CD4-positive, alpha-beta T cell treated with Interleukin-10 for 1 hour (primary cell): ENCODE data around the gene C6orf136.

Source experiments
- DNase-seq: peaks from one replicate; pipeline ENCODE4 v3.0.0-alpha.2; 2020

The C6orf136 gene

DNA sequence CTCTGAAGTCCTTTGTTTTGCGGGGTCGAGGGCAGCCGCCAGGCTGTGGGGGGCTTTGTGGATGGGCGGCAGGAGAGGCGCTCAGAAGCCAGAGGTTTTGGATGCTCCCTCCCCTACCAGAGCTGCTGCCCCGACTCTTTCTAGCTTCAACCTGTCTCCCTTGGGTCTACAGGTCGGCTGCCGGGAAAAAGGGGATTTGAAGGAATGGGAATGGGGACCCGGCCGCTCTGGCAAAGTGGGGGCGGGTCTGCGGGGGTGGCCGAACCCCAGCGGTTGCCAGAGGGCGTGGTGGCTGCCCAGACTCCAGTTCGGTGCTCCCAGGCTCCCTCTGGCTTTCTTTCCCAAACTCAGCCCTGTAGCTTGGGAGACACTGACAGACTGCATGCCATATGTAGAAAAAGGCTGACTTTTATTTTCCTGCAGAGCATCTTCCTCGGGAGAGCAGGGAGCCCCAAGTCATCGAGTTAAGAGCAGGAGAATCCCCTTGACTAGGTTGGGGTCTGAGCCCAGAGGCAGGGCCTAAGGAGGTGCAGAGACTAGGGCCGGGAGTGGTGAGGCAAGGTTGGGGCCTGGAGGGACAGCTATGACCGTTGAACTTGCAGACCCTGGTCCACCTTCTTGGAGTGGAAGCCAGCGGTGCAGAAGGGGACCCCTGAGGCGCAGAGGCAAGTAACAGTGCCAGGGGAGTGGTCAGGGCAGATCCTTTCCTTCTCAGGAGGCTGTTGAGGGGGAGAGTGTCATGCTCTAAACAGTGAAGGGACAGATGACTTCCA, 40.9 kb downstream of the C6orf136 start:
- DNase-seq: no peak

DNA sequence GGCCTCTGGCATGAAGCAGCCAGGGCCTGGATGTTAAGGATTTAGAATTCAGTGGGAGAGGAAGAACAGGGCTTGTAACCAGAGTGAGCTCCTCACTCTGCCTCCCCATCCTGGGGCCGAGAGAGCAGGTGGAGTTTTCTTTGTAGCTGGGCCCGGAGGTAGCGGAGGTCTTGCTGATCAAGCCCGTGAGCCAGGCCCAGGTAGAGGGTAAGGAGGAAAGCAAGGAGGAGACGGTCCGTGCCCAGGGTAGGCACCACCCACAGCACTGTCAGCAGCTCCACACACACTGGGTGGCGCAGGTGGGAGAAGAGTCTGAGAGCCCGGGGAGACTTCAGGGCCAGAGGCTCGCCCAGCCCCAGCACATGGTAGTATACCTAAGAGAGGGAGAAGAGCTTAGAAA, 41.6 kb downstream of the C6orf136 start:
- no peak for DNase-seq

DNA sequence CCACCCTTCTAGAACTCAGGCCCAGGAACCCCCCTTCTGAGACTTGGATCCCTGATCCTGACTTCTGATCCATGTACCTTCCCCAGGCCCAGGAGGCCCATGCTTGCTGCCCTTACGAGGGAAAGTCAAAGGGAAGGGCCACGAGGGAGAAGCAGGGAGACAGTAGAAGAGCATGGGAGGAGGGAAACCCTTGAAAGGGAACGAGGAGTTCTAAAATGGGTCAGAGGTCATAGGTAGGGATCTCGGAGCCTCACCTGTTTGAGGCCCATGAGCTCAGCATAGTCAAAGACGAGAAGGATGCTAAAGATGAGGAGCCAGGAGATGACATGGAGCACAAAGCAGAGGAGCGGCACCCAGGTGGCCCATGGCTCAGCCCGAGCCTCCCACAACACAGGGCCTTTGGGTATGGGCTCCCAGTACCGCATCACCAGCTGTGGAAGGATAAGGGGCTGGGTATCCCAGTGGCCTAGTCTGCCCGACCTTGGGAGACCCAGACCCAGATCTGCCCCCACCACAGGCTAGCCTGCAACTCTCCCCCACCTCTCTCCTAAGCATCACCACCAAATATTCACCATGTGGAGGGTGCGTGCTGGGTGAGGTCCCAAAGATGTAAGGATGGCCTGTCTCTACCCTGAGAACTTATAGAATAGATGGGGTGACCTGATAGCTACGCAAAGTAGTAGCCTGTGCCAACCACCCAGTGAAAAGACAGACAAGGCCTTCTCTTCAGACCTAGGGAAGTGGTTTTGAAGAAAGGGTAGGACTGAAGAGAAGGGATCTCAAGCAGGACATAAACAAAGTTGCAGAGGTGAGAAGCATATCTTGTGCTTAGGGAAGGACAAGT, 42.3 kb downstream of the C6orf136 start:
- no peak for DNase-seq

DNA sequence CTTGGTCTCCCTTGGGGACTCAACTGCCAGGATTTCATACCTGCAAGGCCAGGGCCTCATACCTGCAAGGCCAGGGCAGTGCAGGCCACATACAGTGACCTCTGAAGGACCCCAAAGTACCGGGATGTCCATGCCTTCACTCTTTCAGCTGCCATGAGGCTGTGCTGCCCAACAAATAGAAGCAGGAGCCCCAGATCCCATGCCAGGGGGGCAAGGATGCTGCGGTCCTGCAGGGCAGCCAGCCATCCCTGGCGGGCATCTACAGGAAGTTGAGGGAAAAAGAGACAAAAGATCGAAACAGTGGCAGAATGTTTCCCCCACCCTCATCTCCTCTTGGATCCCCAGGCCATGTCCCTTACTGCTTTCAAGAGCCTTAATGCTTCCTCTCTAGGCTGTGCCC, 43.1 kb downstream of the C6orf136 start:
- no peak for DNase-seq

DNA sequence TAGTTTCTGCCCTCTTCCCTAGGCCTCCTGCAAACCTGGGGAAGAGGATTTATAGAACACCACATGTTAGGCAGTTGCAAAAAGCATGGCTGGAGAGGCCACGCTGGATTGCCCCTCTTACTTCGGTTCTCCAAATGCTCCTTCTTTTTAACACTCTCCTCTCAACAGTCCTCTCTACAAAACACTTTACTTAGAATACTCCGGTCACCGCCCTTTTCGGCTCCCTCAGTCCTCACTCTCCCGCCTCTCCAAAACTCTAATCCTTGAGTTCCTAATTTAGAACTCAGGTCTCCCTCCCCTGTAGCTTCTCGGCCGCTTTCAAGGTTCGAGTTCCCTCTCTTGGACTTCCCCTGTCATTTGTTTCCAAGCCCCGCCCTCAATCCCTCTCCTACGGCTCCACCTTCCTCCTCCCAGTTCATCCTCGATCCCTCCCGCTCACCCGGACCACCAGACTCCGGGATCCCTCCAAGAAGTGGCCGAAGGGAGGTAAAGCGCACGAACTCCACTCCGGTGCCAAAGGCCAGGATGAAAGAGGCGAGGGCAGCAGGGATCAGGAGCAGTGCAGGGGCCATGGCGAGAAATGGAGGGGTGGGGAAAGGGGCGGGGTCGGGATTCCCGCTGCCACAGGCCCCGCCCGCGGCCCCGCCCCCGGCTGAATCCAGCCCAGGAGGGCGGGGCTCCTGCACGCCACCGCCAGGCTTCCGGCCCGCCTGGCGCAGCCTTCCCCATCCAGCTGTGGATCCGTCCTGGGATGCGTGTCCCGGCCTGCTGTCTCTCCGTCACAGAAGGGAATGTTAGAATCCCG, 43.7 kb downstream of the C6orf136 start, which contains the start of gene NRM:
TSS of gene NRM (minus strand) at position 582 of the 805 bp plus-strand sequence. CDS start at position 572, 10 bp downstream.
- peak; percentile 71 for DNase-seq

DNA sequence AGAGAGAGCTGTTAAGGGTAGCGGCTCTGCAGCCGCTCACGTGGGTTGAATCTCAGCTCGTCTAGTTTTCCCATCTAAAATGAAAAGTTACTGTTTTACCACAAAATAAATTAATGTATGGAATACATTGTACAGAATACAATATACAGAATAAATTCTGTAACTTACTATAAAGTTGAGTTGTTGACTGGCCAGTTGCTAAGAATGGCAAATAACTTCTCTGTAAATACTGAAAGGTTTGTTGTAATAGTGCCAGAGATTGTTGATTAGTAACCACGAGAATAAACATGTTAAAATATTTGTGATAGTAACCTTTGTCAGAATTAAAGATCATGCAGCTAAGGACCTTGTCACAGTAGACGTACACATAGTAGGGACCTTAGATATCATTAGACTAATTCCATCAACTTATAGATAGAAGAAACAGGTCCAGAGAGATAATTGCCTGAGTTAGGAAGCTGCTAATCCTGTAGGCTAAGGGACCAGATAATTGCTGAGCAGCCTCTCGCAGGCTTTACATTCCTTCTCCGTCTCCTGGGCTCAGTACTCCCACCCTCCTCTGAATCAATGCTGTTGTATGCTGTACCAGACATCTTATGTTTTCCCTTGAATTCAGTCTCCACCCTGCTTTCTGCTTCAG, 44.4 kb downstream of the C6orf136 start:
- DNase-seq: no peak

DNA sequence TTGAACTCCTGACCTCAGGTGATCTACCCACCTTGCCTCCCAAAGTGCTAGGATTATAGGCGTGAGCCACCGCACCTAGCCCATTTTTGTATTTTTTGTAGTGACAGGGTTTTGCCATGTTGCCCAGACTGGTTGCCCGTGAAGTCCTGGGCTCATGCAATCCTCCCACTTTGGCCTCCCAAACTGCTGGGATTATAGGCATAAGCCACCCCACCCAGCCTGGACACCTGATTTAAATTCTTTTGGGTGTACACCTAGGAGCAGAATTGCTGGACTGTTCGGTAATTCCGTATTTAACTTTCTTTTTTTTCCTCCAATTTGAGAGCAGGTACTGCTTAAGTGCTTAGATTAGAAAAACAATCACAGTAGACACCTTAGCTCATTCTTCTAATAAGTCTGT, 49.5 kb downstream of the C6orf136 start:
- DNase-seq: no peak

DNA sequence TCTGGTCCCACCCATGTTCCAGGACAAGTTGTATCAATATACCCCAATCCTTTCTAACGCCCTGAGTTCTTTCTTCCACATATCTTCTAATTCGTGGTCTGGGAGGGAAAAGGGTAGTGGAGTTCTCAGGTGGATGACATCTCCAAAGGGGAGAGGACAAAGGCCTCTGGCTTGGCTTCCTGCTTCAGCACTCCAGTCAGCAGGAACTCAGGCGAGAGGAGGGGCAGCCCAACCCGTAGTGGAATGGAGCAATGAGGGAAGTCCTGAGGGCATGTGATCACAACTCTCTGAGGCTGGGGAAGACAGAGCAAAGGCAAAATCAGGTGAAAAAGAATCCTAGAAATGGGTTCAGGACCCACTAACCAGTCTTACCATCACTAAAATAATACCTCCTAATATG, 53.4 kb downstream of the C6orf136 start:
- no peak for DNase-seq
